IPS-NIHi7 (cell line): ENCODE data around the gene OPRL1.

Experiments used
- DNase-seq: peaks from one replicate; pipeline ENCODE4 v3.0.0; 2012; ENCODE audit warnings: mixed read lengths; ENCODE audit errors: extremely low spot score

OPRL1 gene

DNA sequence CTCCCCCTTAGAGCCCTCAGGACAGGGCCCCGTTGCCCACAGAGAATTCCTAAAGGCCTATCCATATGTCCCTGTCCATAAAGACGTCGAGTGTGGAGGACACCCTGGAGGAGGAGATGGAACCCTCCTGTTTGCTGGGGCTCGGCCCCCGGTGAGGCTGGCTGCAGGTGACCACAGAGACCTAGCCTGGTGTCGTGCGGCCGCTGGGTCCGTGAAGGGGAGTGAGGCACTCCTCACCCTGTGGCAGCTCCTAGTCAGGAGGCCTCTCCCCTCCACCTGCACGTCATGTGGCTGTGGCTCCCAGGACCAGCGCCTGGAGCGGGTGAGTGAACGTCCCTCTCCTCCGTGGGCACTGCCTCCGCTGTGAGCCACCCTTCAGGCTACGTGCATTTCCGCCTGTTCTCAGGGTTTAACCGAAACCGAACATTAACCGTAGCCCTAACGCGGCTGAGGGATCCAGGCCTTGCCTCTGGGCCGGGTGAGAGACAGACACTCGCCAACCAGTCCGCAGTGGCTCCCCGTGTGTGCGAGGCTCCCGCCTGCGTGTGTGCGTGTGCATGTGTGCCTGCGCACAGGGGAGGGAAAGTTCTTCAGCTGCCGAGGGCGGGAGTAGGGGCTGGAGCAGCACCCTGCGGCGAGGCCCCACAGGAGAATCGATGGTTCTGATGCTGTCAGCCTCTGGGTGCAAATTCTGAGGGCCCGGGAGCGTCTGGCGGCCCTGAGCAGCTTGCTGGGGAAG is 22.8 kb upstream of the OPRL1 start:
- DNase-seq = no peak

DNA sequence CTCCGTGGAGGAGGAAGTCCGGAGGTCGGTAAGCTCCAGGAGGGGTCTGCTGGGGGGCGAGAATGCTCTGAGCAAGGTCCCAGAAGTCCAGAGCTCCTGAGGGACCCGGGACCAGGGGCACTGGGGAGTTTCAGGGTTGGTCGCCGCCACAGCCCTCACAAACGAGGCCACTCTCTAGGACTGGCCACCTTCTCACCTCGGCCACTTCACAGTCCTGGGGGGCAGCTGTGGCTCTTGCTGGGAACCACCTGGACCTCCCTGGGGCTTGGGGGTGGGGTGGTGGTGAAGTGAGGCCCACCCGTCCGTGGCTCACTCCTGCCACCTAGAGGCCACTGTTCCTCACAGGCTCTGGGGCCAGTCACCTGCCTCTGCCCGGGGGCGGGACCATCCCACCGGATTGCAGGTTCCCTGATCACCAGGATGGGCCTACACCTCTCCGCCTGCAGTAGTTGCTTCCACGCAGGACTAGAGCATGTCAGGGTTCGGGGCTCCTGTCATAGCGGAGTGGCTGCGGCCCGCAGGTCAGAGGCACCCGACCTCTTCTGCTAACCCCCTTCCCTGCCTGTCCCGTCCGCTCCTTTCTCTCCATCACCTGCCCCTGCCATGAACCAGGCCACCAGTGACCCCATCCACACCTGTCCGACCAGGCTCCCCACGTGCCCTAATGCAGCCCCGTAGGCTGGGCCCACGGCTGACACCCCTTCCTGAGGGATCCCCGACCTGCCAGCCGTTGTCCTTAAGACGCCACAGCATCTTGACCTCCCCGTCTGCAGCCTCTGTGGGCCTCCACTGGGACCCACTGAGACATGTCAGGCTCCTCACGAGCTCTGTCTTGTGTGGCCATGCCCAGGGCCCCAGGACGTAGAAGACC is 22.0 kb upstream of the OPRL1 start:
- peak; percentile 95 for DNase-seq

DNA sequence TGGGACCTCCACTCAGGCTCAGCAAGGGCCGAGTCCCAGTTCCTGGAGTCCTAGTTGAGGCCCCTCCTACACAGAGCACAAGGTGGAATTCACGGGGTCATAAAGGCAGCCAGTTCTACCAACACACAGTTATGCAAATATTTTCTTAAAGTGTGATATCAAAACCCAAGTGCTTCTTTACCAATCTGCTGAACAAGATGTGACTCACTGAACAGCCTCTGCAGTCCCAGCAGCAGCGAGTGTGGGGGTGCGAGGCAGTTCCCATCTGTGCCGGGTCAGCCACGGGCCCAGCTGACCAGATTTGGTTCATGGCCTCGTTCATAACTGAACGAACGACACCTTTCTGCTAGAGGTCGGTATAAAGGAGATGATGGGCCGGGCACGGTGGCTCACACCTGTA is 21.3 kb upstream of the OPRL1 start:
- DNase-seq = no peak

- no peak for DNase-seq
Observed at GRCh38 chr20:64062276-64062595, 17.6 kb upstream of the OPRL1 start.

- DNase-seq = peak; percentile 95
Observed at GRCh38 chr20:64062596-64063388, 17.1 kb upstream of the OPRL1 start, which contains the start of gene TCEA2. TCEA2 (plus strand) TSS chr20:64063198; CDS start chr20:64063313, 115 bp downstream.

- no peak for DNase-seq
Observed at GRCh38 chr20:64063389-64064144, 16.3 kb upstream of the OPRL1 start.

GRCh38 chr20:64064145-64064698 is 15.7 kb upstream of the OPRL1 start:
- DNase-seq = no peak

GRCh38 chr20:64065062-64065973 is 14.6 kb upstream of the OPRL1 start:
- DNase-seq = no peak

DNA sequence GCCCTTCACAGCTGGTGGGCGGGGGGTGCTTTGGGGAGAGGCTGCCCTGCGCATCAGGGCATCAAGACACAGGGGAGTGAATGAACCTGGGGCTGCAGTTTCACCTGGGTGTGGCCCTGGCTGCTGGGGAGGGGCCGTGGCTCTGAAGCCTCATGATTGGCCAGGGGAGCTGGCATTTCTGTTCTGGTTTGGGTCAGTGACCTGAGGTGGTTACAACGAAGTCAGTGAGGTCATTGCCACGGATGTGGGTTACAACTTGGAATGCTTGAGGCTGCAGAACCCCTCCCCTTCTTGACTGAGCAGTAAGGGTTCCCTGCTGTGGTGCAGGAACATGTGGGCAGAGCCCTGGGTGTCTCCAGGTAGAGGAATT is 13.9 kb upstream of the OPRL1 start:
- DNase-seq = no peak

DNA sequence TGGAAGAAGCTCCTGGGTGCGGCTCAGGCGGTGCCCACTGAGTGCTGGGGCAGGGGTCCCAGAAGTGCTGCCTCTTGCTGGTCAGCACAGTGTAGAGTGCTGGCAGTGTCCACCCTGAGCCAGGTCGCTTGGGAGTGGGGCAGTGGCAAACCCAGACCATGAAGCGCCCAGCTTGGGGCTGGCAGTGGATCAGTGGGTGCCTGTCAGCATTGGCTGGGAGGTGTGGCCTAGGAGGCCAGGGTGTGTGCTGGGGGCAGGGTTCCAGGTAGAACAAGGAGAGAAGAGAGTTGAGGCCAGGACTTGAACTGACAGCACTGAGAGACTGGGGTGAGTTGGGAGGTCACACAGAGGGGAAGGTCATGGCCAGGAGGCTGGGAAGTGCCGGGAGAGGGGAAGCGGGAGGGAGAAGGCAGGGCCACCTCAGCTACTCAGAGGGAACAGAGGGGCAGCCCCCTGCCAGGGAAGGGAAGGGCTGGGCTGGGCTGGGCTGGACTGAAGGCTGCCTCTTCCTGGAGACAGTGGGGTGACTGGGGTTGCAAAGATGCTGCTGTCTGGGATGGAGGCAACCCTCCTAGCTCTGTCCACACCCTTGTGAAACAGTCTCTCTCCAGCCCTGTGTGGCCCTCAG is 12.8 kb upstream of the OPRL1 start:
- no peak for DNase-seq

GRCh38 chr20:64067733-64068307 is 12.1 kb upstream of the OPRL1 start:
- no peak for DNase-seq

DNA sequence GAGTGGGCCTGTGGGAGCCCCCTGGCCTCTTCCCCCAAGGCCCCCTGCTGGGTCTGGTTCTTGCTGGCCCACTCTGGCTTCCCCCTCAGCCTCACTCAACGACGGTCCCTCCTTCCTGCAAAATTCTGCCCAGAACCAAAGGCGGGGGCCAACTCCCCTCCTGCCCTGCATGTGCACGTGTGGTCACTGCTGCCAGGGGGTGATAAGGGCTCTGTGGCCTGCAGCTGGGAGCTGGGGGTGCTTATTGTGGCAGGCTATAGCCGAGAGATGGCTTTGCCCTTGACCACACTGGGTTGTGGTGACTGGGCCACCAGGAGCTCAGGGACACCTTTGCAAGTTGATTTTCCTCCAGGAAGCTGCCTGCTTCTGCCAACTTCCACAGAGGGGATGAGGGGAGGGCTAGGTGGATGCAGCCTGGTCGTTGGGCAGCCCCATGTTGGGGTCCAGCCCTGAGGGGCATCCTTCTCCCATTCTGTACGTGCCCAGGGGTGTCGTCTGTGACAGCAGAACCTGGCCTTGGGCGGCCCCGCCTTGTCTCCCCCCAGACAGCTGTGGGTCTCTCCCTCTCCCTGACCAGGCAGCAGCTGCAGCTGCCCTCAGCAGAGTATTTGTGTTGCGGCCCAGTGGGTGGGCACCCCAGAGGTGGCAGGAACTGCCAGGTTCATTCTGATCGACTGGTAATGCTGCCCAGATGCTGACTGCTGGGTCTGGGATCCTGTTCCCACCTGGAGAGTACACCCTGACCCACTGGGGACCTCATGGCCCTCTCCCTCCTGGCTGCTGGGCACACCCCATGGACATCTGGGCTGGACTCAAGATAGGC is 11.3 kb upstream of the OPRL1 start:
- DNase-seq = no peak

GRCh38 chr20:64069209-64069613 is 10.7 kb upstream of the OPRL1 start:
- no peak for DNase-seq

GRCh38 chr20:64069614-64070243 is 10.2 kb upstream of the OPRL1 start:
- peak; percentile 87 for DNase-seq

GRCh38 chr20:64070244-64070993 is 9.5 kb upstream of the OPRL1 start:
- no peak for DNase-seq

DNA sequence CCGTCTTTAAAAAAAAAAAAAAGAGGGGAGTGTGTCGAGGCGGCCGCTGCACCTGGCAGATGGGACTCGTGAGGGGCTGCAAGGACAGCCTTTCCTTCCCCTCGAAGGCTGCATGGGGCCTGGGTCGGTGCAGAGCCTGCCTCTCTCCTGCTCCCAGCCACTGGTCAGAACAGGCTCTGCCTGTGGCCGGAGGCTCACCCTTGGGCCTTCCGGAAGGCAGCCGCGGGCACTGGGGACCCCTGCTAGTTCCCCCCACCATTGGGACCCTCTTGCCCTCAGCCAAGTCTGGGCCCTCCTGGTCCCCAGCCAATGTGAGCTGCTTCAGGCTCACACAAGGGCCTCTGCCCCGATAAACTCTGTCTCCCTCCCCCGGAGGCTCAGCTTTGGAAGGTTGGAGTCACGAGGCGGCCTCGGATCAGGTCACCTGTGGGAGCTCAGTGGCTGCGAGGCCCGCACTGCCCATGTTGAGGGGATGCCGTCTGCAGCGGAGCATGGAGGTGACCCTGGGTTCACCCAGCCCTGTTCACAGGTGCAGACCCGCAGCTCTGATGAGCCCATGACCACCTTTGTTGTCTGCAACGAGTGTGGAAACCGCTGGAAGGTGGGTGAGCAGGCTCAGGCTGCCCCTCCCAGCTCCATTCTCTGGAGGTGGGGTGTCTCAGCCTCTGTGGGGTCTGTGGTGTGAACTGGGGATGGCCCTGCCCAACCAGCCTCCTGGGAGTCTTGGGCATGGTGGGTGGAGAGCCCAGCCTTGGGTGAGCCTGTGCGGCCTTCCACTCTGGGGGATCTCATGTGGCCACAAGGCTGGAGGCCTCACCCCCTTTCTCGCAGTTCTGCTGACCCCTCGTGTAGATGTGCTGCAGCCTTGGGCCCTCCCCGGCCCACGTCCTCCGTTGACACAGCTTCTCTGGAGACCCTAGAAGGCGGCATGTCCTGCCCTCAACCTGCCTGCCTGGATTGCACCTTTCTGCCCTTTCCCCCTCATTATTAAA is 8.2 kb upstream of the OPRL1 start:
- no peak for DNase-seq
